Brain microvascular endothelial cell (primary cell): ENCODE results near the gene GLTP.
A peak's percentile ranks its signal among the peaks of the same experiment; 100 is the strongest.
"Not testable (repeated sequence)": the region's sequence is repeated elsewhere in the genome, so short reads cannot be mapped to it uniquely, and the experiment has no call there.

Source experiments
- DNase-seq: peaks from one replicate; pipeline ENCODE4 v3.0.0-alpha.2; 2020
- H3K27ac ChIP-seq: fragments of 250-450 bp; sonication (Bioruptor Pico); 2 replicates; pipeline ENCODE4 v1.5.1; 2020; ENCODE audit warnings: mild to moderate bottlenecking, moderate library complexity
- H3K27me3 ChIP-seq: fragments of 250-450 bp; sonication (Bioruptor Pico); replicated peaks from 2 replicates; pipeline ENCODE4 v1.5.1; 2020; ENCODE audit warnings: mild to moderate bottlenecking
- H3K36me3 ChIP-seq: fragments of 250-450 bp; sonication (Bioruptor Pico); replicated peaks from 2 replicates; pipeline ENCODE4 v1.5.1; 2020; ENCODE audit warnings: mild to moderate bottlenecking
- H3K4me3 ChIP-seq: 2 replicates; pipeline ENCODE4 v1.5.1; 2011; ENCODE audit warnings: low read depth, mild to moderate bottlenecking, control low read depth, low read length, moderate library complexity
- CTCF ChIP-seq: IDR thresholded peaks from 2 replicates; pipeline ENCODE4 v1.5.1; 2011; ENCODE audit warnings: low read depth, mild to moderate bottlenecking, moderate library complexity, low read length, control low read depth, inconsistent platforms; ENCODE audit errors: missing control alignments
- in situ Hi-C: cut with HindIII; loops from 2 replicates; pipeline ENCODE4 v1.10.0; 2017; ENCODE audit warnings: low sequenced_read_pairs, low pct_ligation_motif_present

Gene GLTP

DNA sequence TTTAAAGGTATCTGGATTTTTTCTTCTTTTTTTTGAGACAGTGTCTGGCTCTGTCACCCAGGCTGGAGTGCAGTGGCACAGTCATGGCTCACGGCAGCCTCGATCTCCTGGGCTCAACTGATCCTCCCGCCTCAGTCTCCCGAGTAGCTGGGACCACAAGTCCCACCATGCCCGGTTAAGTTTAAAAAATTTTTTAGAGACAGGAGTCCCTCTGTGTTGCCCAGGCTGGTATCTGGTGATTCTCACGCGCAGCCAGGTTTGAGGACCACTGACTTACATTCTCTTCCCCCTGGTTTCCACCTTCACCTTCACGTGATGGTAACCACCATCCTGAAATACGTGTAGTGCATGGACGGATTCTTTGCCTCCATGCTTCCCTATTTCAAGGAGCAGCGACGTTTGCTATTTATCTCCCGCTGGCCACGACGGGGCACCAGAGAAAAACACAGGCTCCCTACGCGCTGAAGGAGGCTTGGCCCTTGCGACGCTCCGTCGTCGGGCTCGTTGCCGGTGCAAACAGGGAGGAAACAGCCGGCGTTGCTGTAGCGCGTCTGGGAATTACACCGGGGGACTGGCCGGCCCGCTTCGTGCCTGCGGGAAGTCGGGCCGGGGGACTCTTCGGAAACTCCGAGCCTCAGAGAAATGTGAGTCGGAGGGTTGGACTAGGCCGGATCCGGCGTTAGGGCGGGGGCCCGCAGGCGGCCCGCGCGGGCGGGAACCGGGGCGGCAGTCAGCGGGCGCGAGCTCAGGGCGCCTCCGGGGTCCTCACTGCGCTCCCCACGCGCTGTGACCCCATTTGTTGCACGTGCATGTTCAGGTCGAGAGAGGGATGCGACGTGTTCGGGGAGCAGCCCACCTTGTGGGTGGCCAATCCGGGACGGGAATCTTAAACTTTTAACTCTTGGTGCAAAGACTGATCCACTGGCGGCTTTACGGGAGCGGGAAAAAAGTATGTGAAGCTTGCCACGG is 19.7 kb upstream of the GLTP start, which contains the start of gene TCHP:
Gene TCHP (plus strand): TSS at position 492 of the 969 bp plus-strand sequence. CDS start 2,753 bp downstream, outside the sequence.
- TF ChIP-seq CTCF = peak; percentile 58
- H3K27ac ChIP-seq = peak within 1 kb of the TSS; percentile 83
- no peaks in the 10 kb centered on the region for H3K27me3 ChIP-seq

GRCh38 chr12:109899345-109899744 is 19.0 kb upstream of the GLTP start:
- Histone ChIP-seq H3K36me3 (peaks cover 13% of the 10 kb centered on the region), H3K4me3 (peak overlapping the region; percentile 75)
- H3K27ac ChIP-seq, in situ Hi-C loops, DNase-seq, H3K27me3 ChIP-seq: not testable (repeated sequence)

More for the DNA sequence above, 19.7 kb upstream of the GLTP start, which contains the start of gene TCHP:
- DNase-seq = peak; percentile 81
- peaks cover 18% of the 10 kb centered on the region for H3K36me3 ChIP-seq
- peak within 1 kb of the TSS; percentile 75 for H3K4me3 ChIP-seq
- in situ Hi-C loops = no loop called here

- TF ChIP-seq CTCF = no peak
- Histone ChIP-seq H3K4me3 (no peak overlapping the region), H3K36me3 (no peaks in the 10 kb centered on the region), H3K27me3 (no peaks in the 10 kb centered on the region), H3K27ac (no peak overlapping the region)
- DNase-seq = no peak
- in situ Hi-C loops = no loop called here
These were observed 16.7 kb upstream of the GLTP start for GRCh38 chr12:109897029-109897428.

DNA sequence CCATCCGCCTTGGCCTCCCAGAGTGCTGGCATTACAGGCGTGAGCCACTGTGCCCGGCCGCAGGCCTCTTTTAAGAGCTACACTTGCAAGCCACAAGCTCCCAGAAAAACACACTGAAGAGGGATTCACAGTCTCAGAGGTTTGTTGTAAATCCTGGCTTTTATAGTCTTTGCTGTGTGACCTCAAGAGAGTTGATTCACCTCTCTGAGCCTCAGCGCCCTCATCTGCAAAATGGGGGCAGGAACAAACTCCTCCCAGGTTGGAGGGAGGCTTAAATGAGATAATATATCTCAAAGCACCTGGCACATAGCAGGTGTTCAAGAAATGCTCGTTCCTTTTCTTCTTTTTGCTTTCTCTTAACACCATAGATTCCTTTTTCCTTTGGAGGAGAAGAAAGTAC is 15.8 kb upstream of the GLTP start:
- H3K27me3 ChIP-seq = no peaks in the 10 kb centered on the region
- H3K36me3 ChIP-seq = no peaks in the 10 kb centered on the region
- TF ChIP-seq CTCF = no peak
- DNase-seq = no peak
- in situ Hi-C loops = no loop called here
- no peak overlapping the region for H3K4me3 ChIP-seq
- H3K27ac ChIP-seq = no peak overlapping the region

DNA sequence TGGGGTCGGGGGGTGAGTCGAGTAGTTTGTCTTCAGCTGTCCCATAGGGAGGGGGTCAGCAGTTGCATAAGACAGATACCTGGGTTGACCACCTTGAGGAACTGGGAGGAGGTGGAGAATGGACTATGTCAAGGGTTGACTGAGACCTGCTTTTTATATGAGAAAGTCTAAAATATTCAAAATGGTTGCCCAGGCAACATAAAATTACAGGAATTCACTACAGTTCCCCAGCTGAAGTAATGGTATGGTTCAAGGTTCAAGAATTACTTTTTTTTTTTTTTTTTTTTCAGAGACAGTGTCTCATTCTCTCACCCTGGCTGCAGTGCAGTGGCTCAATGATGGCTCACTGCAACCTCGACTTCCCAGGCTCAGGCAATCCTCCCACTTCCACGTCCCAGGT is 14.6 kb upstream of the GLTP start:
- Histone ChIP-seq H3K27me3 (no peaks in the 10 kb centered on the region), H3K27ac (no peak overlapping the region), H3K36me3 (no peaks in the 10 kb centered on the region), H3K4me3 (no peak overlapping the region)
- in situ Hi-C loops = no loop called here
- DNase-seq = no peak
- TF ChIP-seq CTCF = no peak

DNA sequence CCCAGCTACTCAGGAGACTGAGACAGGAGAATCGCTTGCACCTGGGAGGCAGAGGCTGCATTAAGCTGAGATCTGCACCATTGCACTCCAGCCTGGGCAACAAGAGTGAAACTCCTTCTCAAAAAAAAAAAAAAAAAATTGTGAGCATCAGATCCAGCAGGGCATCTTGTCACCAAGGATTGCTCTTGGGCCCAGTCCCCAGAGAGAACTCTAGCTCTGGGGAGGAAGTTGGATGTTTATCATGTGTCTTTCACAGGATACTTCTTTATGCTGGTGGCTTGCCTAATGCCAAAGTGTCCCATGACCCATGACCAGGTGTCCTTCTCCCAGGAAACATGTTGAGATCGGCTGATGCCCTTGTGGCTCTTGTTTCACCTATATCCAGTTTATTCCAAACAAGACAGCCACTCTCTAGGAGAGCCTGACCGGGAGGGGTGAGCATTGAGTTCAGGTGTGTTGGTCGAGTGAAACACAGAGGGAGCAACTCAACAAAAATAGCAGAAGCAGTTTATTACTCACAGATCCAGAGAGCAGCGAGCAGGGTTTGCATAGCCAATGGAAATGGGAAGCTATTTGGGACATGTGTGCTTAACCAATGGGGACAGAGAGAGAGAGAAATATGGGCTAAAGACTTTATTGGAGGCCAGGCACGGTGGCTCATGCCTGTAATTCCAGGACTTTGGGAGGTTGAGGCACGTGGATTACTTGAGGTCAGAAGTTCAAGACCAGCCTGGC is 13.1 kb upstream of the GLTP start:
- Histone ChIP-seq H3K27me3 (no peaks in the 10 kb centered on the region), H3K36me3 (no peaks in the 10 kb centered on the region), H3K27ac (no peak overlapping the region), H3K4me3 (no peak overlapping the region)
- DNase-seq = no peak
- in situ Hi-C loops = no loop called here
- TF ChIP-seq CTCF = no peak
